ENCODE measurements around the gene OXSR1. TPM values are rescaled to one million over a fixed set of nuclear protein-coding genes. Genes with fewer than 3 reads are reported as not detected.

The OXSR1 gene
- total and polyA plus RNA-seq, 2 of the 13 experiments (the other 11 are each of a cell fraction or from before 2014, with no cell fraction given), result 27.4 to 32.6 TPM

- TF ChIP-seq POGZ (CRISPR knock-in tag; IDR thresholded peaks at IDR 0.05) (no peak), PHF20 (CRISPR knock-in tag; IDR thresholded peaks at IDR 0.05) (no peak), BRCA1 (CRISPR knock-in tag; IDR thresholded peaks at IDR 0.05) (no peak), NR1H2 (CRISPR knock-in tag; IDR thresholded peaks at IDR 0.05; ENCODE audit: borderline replicate concordance, low read depth) (no peak), NRL (CRISPR knock-in tag; IDR thresholded peaks at IDR 0.05; ENCODE audit: borderline replicate concordance) (no peak), U2AF1 (optimal IDR thresholded peaks at IDR 0.05; ENCODE audit: low read depth, low read length) (no peak), BRF2 (CRISPR knock-in tag; IDR thresholded peaks at IDR 0.05) (0 out of 2 replicates have a peak, but pooled peaks have one; percentile 29), RBM22 (optimal IDR thresholded peaks at IDR 0.05; ENCODE audit: low read length) (peak; percentile 46), TMF1 (CRISPR knock-in tag; IDR thresholded peaks at IDR 0.05; ENCODE audit: low read depth) (0 out of 2 replicates have a peak, but pooled peaks have one; percentile 23), ZNF292 (CRISPR knock-in tag; IDR thresholded peaks at IDR 0.05; ENCODE audit: borderline replicate concordance, low read depth) (no peak), ZNF326 (CRISPR knock-in tag; IDR thresholded peaks at IDR 0.05; ENCODE audit: borderline replicate concordance) (peak; percentile 86), ZNF362 (CRISPR knock-in tag; IDR thresholded peaks at IDR 0.05; ENCODE audit: borderline replicate concordance) (no peak), CENPBD1 (CRISPR knock-in tag; IDR thresholded peaks at IDR 0.05; ENCODE audit: borderline replicate concordance, low read depth) (no peak), CHD2 (IDR thresholded peaks at IDR 0.05; ENCODE audit: low read depth, low read length) (no peak), ZNF639 (CRISPR knock-in tag; conservative IDR thresholded peaks at IDR 0.05) (no peak), ERF (CRISPR knock-in tag; IDR thresholded peaks at IDR 0.05) (no peak), ZNF343 (CRISPR knock-in tag; IDR thresholded peaks at IDR 0.05) (no peak), PAWR (CRISPR knock-in tag; IDR thresholded peaks at IDR 0.05; ENCODE audit: borderline replicate concordance) (no peak), AKAP8 (CRISPR knock-in tag; IDR thresholded peaks at IDR 0.05) (peak; percentile 96), ZBTB10 (CRISPR knock-in tag; IDR thresholded peaks at IDR 0.05; ENCODE audit: borderline replicate concordance) (no peak), NFRKB (IDR thresholded peaks at IDR 0.05) (no peak)
- TF ChIP-seq, protein P1, sequence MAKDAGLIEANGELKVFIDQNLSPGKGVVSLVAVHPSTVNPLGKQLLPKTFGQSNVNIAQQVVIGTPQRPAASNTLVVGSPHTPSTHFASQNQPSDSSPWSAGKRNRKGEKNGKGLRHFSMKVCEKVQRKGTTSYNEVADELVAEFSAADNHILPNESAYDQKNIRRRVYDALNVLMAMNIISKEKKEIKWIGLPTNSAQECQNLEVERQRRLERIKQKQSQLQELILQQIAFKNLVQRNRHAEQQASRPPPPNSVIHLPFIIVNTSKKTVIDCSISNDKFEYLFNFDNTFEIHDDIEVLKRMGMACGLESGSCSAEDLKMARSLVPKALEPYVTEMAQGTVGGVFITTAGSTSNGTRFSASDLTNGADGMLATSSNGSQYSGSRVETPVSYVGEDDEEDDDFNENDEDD (CRISPR knock-in tag; IDR thresholded peaks at IDR 0.05; ENCODE audit: borderline replicate concordance), result no peak
Measured at GRCh38 chr3:38116471-38117162, 48.7 kb upstream of the OXSR1 start (continued).
